ENCODE results near the gene TCL1B. TPM values are rescaled to one million over a fixed set of nuclear protein-coding genes. Genes with fewer than 3 reads are reported as not detected.
"Not testable (repeated sequence)": the region's sequence is repeated elsewhere in the genome, so short reads cannot be mapped to it uniquely, and the experiment has no call there.

TCL1B gene
- total RNA-seq, 2 donors from 2014 or later, result not detected

- intact Hi-C loops (cut with DNase I), result no loop called here
- ATAC-seq, result no peak
- DNase-seq, result no peak
These were observed 21.7 kb upstream of the TCL1B start for GRCh38 chr14:95664546-95664945.

- intact Hi-C loops (cut with DNase I); DNase-seq; ATAC-seq: not testable (repeated sequence)
These were observed 20.7 kb upstream of the TCL1B start for GRCh38 chr14:95665530-95665929.

GRCh38 chr14:95666450-95666849 is 19.8 kb upstream of the TCL1B start:
- intact Hi-C loops (cut with DNase I), result no loop called here
- ATAC-seq (no peak), DNase-seq (no peak)

- DNase-seq, result no peak
- no peak for ATAC-seq
- intact Hi-C loops (cut with DNase I), result no loop called here
These were observed 19.0 kb upstream of the TCL1B start for GRCh38 chr14:95667249-95667693.

GRCh38 chr14:95668235-95668772 is 17.9 kb upstream of the TCL1B start:
- intact Hi-C loops (cut with DNase I), result no loop called here
- no peak for DNase-seq
- no peak for ATAC-seq

- no peak for ATAC-seq
- intact Hi-C loops (cut with DNase I), result no loop called here
- DNase-seq, result no peak
These were observed 11.6 kb upstream of the TCL1B start for GRCh38 chr14:95674613-95675012.

- intact Hi-C loops (cut with DNase I), result no loop called here
- DNase-seq (no peak), ATAC-seq (no peak)
These were observed 10.7 kb upstream of the TCL1B start for GRCh38 chr14:95675486-95675885.

GRCh38 chr14:95677179-95677835 is 8.9 kb upstream of the TCL1B start:
- no peak for DNase-seq
- intact Hi-C loops (cut with DNase I), result no loop called here
- ATAC-seq, result no peak

GRCh38 chr14:95679148-95679815 is 6.9 kb upstream of the TCL1B start:
- intact Hi-C loops (cut with DNase I), result no loop called here
- ATAC-seq, result no peak

GRCh38 chr14:95679998-95680735 is 6.1 kb upstream of the TCL1B start:
- intact Hi-C loops (cut with DNase I), result no loop called here
- ATAC-seq (no peak), DNase-seq (no peak)

More at GRCh38 chr14:95679148-95679815, 6.9 kb upstream of the TCL1B start:
- DNase-seq, result no peak

GRCh38 chr14:95681153-95681552 is 5.1 kb upstream of the TCL1B start:
- DNase-seq (no peak), ATAC-seq (no peak)
- intact Hi-C loops (cut with DNase I), result no loop called here

- intact Hi-C loops (cut with DNase I), result no loop called here
- ATAC-seq (no peak), DNase-seq (no peak)
These were observed 2.4 kb upstream of the TCL1B start for GRCh38 chr14:95683793-95684192.

- ATAC-seq (no peak), DNase-seq (no peak)
- intact Hi-C loops (cut with DNase I), result no loop called here
These were observed 709 bp downstream of the TCL1B start for GRCh38 chr14:95686935-95687334.

- no peak for DNase-seq
- no peak for ATAC-seq
- intact Hi-C loops (cut with DNase I), result no loop called here
These were observed 3.2 kb downstream of the TCL1B start for GRCh38 chr14:95689441-95689840.

GRCh38 chr14:95690815-95691214 is 4.6 kb downstream of the TCL1B start:
- ATAC-seq (no peak), DNase-seq (no peak)
- intact Hi-C loops (cut with DNase I), result no loop called here

- intact Hi-C loops (cut with DNase I), result no loop called here
- no peak for DNase-seq
These were observed 5.4 kb downstream of the TCL1B start for GRCh38 chr14:95691591-95691990.

GRCh38 chr14:95692109-95692508 is 5.9 kb downstream of the TCL1B start:
- intact Hi-C loops (cut with DNase I), result no loop called here
- ATAC-seq (no peak), DNase-seq (no peak)

More at GRCh38 chr14:95691591-95691990, 5.4 kb downstream of the TCL1B start:
- no peak for ATAC-seq

GRCh38 chr14:95695051-95695450 is 8.8 kb downstream of the TCL1B start:
- intact Hi-C loops (cut with DNase I), result no loop called here

GRCh38 chr14:95695913-95696312 is 9.7 kb downstream of the TCL1B start:
- intact Hi-C loops (cut with DNase I), result no loop called here
- ATAC-seq (no peak), DNase-seq (no peak)

More at GRCh38 chr14:95695051-95695450, 8.8 kb downstream of the TCL1B start:
- no peak for DNase-seq
- ATAC-seq, result peak in 1 of 2 donors; percentile 15

GRCh38 chr14:95696741-95697140 is 10.5 kb downstream of the TCL1B start:
- no peak for ATAC-seq
- no peak for DNase-seq
- intact Hi-C loops (cut with DNase I), result no loop called here

Measured in left cardiac atrium (tissue), 4 donors.